B cell (primary cell): ENCODE results near the gene MYL12A. TPM values are rescaled to one million over a fixed set of nuclear protein-coding genes. Genes with fewer than 3 reads are reported as not detected.

Experiments used
- ATAC-seq: fragments of 200-7000 bp; cut with Tn5 transposase; one replicate; pipeline ENCODE4 v1.10.0; 2021; ENCODE audit warnings: low read depth, mild to moderate bottlenecking, moderate number of reproducible peaks, moderate library complexity
- CTCF ChIA-PET: fragments of 350-600 bp; sonication (Branson Sonifier 250); formaldehyde crosslinking; loops from one replicate; lab custom pipeline; 2021; ENCODE audit warnings: antibody characterized with exemption, inconsistent platforms; lab: Charles Lee
- POLR2A ChIA-PET: fragments of 350-600 bp; sonication (Branson Sonifier 250); formaldehyde crosslinking; loops from one replicate; lab custom pipeline; 2021; ENCODE audit warnings: antibody characterized with exemption; lab: Charles Lee
- DNase-seq: peaks from one replicate; pipeline ENCODE4 v3.0.0; 2013
- H2AFZ ChIP-seq: 2 replicates; pipeline ENCODE4 v1.6.1; 2012; ENCODE audit warnings: mild to moderate bottlenecking, low read depth, low read length; ENCODE audit not compliant: insufficient read depth, poor library complexity, severe bottlenecking
- H3K27ac ChIP-seq, 2 donors: 1 replicate in 1 of 2; 2 replicates in 1 of 2; pipeline ENCODE4 v1.5.1; 2012 to 2013; ENCODE audit warnings: low read length in 2 of 2, mild to moderate bottlenecking in 2 of 2, moderate library complexity in 1 of 2
- H3K27me3 ChIP-seq, 4 experiments: fragments of 200-600 bp in 1 of 4; sonication (generic) in 1 of 4; replicated peaks in 1 of 4; 1 replicate in 2 of 4; 2 replicates in 2 of 4; pipeline versions ENCODE4 v1.6.1 to v1.7.0; 2013 to 2016; ENCODE audit warnings: low read length in 3 of 4, mild to moderate bottlenecking in 2 of 4, mixed read lengths in 1 of 4, moderate library complexity in 1 of 4; ENCODE audit not compliant: insufficient read depth in 4 of 4, control insufficient read depth in 3 of 4; ENCODE audit errors: control extremely low read depth in 1 of 4
- H3K36me3 ChIP-seq, 2 experiments: replicated peaks in 1 of 2; 1 replicate in 1 of 2; 2 replicates in 1 of 2; pipeline versions ENCODE4 v1.6.1 to v1.7.1; 2013; ENCODE audit warnings: low read length in 1 of 2; ENCODE audit not compliant: insufficient read depth in 2 of 2, control insufficient read depth in 1 of 2; ENCODE audit errors: control extremely low read depth in 1 of 2, extremely low read depth in 1 of 2
- H3K4me1 ChIP-seq, 2 donors: fragments of 200-600 bp in 1 of 2; sonication (generic) in 1 of 2; 1 replicate in 1 of 2; 2 replicates in 1 of 2; pipeline versions ENCODE4 v1.5.1 to v1.6.1; 2013 to 2017; ENCODE audit warnings: low read length in 2 of 2; ENCODE audit not compliant: control insufficient read depth in 2 of 2, insufficient read depth in 2 of 2
- H3K4me2 ChIP-seq: replicated peaks from 2 replicates; pipeline ENCODE3; 2012; ENCODE audit warnings: mild to moderate bottlenecking, low read depth, low read length; ENCODE audit not compliant: poor library complexity, severe bottlenecking
- H3K4me3 ChIP-seq, 5 experiments: fragments of 200-600 bp in 1 of 5; sonication (generic) in 1 of 5; 1 replicate in 3 of 5; 2 replicates in 2 of 5; pipeline versions ENCODE4 v1.5.1 to v1.7.0; 2011 to 2016; ENCODE audit warnings: low read length in 4 of 5, mild to moderate bottlenecking in 4 of 5, low read depth in 2 of 5, control low read depth in 1 of 5, moderate library complexity in 1 of 5; ENCODE audit not compliant: insufficient read depth in 1 of 5; ENCODE audit errors: control extremely low read depth in 1 of 5, extremely low read depth in 1 of 5
- H3K79me2 ChIP-seq: fragments of 200-600 bp; sonication (generic); one replicate; pipeline ENCODE4 v1.6.0; 2016; ENCODE audit warnings: low read length; ENCODE audit not compliant: control insufficient read depth, insufficient read depth
- H3K9ac ChIP-seq: fragments of 200-600 bp; sonication (generic); 2 replicates; pipeline ENCODE4 v1.6.1; 2017; ENCODE audit warnings: mild to moderate bottlenecking, low read length, moderate library complexity
- H3K9me3 ChIP-seq, 3 donors: one replicate each; pipeline versions ENCODE4 v1.6.1 to v1.7.1; 2013; ENCODE audit warnings: low read length in 2 of 3; ENCODE audit not compliant: control insufficient read depth in 2 of 3, insufficient read depth in 1 of 3; ENCODE audit errors: control extremely low read depth in 1 of 3
- H4K20me1 ChIP-seq: 2 replicates; pipeline ENCODE4 v1.6.0; 2012; ENCODE audit warnings: mild to moderate bottlenecking, low read length; ENCODE audit not compliant: insufficient read depth, control insufficient read depth, poor library complexity, severe bottlenecking
- H3K27ac Mint-ChIP-seq: one replicate; pipeline ENCODE4 v1.8.0; 2021; ENCODE audit warnings: mixed read lengths
- H3K27me3 Mint-ChIP-seq: one replicate; pipeline ENCODE4 v1.8.0; 2021; ENCODE audit warnings: mixed read lengths
- H3K4me1 Mint-ChIP-seq: one replicate; pipeline ENCODE4 v1.8.0; 2021; ENCODE audit warnings: mixed read lengths
- H3K4me3 Mint-ChIP-seq: one replicate; pipeline ENCODE4 v1.8.0; 2021; ENCODE audit warnings: mixed read lengths
- H3K9me3 Mint-ChIP-seq: one replicate; pipeline ENCODE4 v1.8.0; 2022; ENCODE audit warnings: mixed read lengths; ENCODE audit not compliant: insufficient read depth
- CTCF ChIP-seq: fragments of 200-600 bp; IDR thresholded peaks from one replicate; pipeline ENCODE4 v1.8.0; 2022; ENCODE audit warnings: antibody characterized with exemption, mild to moderate bottlenecking
- EZH2 ChIP-seq: IDR thresholded peaks from 2 replicates; pipeline ENCODE4 v1.6.1; 2012; ENCODE audit warnings: borderline replicate concordance, low read depth, mild to moderate bottlenecking, moderate library complexity, low read length; ENCODE audit not compliant: insufficient read depth, poor library complexity, severe bottlenecking
- WGBS: methylation state at CpG from one replicate; pipeline ENCODE4 v1.1.5; 2013; ENCODE audit warnings: missing lambda C conversion rate; ENCODE audit not compliant: insufficient coverage; 5-methylcytosine and 5-hydroxymethylcytosine counted together
- intact Hi-C: fragments of 100-400 bp; cut with micrococcal nuclease; formaldehyde crosslinking; loops from one replicate; pipeline ENCODE4 v1.10.0; 2022
- polyA plus RNA-seq: library from polyadenylated mRNA; depleted of rRNA; stranded (reverse); fragments of >200 nt; gene quantifications from 2 replicates; pipeline ENCODE4 v1.2.3, GENCODE V29; 2012
- total RNA-seq, 2 donors: library from RNA; stranded (reverse); fragments of 120-200 nt in 1 of 2; gene quantifications; 1 replicate in 1 of 2; 2 replicates in 1 of 2; pipeline versions ENCODE4 v1.2.3 to v1.2.4, GENCODE V29; 2013 to 2022

The MYL12A gene
- total and polyA plus RNA-seq, 2 donors (not counting 1 experiment from before 2014, with no cell fraction given): 276 to 281 TPM

- TF ChIP-seq EZH2 (no peak), CTCF (no peak)
- POLR2A ChIA-PET: no interaction called here
- no peaks in the 10 kb centered on the region for H3K4me1 ChIP-seq
- H3K4me3 ChIP-seq: no peak overlapping the region
- no peak overlapping the region for H3K9ac ChIP-seq
- no peaks in the 10 kb centered on the region for H4K20me1 ChIP-seq
- DNase-seq: no peak
- no peaks in the 10 kb centered on the region for H3K36me3 ChIP-seq
- no peak overlapping the region for H3K27ac Mint-ChIP-seq
- no peaks in the 10 kb centered on the region for H3K27me3 ChIP-seq
- CTCF ChIA-PET: interaction anchor here (0.9 to 1.9 kb wide), 3 partner anchors 67 to 223 kb away, joined by 3 to 6 read pairs (median 4); no protein-coding TSS in a partner anchor
- H3K27ac ChIP-seq: no peak overlapping the region
- intact Hi-C loops: no loop called here
- no peaks in the 10 kb centered on the region for H3K9me3 Mint-ChIP-seq
- no peaks in the 10 kb centered on the region for H3K27me3 Mint-ChIP-seq
- no CpG with 5 or more reads among the region's 2 CpGs for WGBS
- no peaks in the 10 kb centered on the region for H3K9me3 ChIP-seq
- no peak overlapping the region for H3K4me2 ChIP-seq
- ATAC-seq: no peak
- no peak overlapping the region for H3K4me3 Mint-ChIP-seq
- no peaks in the 10 kb centered on the region for H3K79me2 ChIP-seq
- H2AFZ ChIP-seq: no peak overlapping the region
- no peaks in the 10 kb centered on the region for H3K4me1 Mint-ChIP-seq
Observed at GRCh38 chr18:3218819-3219218, 28.8 kb upstream of the MYL12A start.

- TF ChIP-seq CTCF (no peak), EZH2 (no peak)
- DNase-seq (no peak), ATAC-seq (no peak)
- no peaks in the 10 kb centered on the region for H3K9me3 ChIP-seq
- intact Hi-C loops: no loop called here
- no peaks in the 10 kb centered on the region for H3K4me1 Mint-ChIP-seq
- ChIA-PET POLR2A (interaction anchor here (0.5 kb wide), 1 partner anchor 22 kb away, joined by 3 read pairs; no protein-coding TSS in a partner anchor), CTCF (interaction anchor here (0.9 to 1.9 kb wide), 3 partner anchors 68 to 223 kb away, joined by 3 to 6 read pairs (median 4); no protein-coding TSS in a partner anchor)
- no peak overlapping the region for H3K4me3 ChIP-seq
- H3K9ac ChIP-seq: no peak overlapping the region
- no peaks in the 10 kb centered on the region for H3K79me2 ChIP-seq
- H3K27me3 Mint-ChIP-seq: no peaks in the 10 kb centered on the region
- no peaks in the 10 kb centered on the region for H3K4me1 ChIP-seq
- H3K9me3 Mint-ChIP-seq: no peaks in the 10 kb centered on the region
- H3K27ac ChIP-seq: no peak overlapping the region
- H3K4me2 ChIP-seq: no peak overlapping the region
- 93% methylated on average over 3 of the region's 8 CpGs for WGBS
- H3K36me3 ChIP-seq: no peaks in the 10 kb centered on the region
- no peak overlapping the region for H2AFZ ChIP-seq
- no peak overlapping the region for H3K27ac Mint-ChIP-seq
- no peaks in the 10 kb centered on the region for H4K20me1 ChIP-seq
- H3K4me3 Mint-ChIP-seq: no peak overlapping the region
- no peaks in the 10 kb centered on the region for H3K27me3 ChIP-seq
Observed at GRCh38 chr18:3219241-3219630, 28.4 kb upstream of the MYL12A start.
